Measurements from ENCODE around the gene ANKIB1. TPM values are rescaled to one million over a fixed set of nuclear protein-coding genes. Genes with fewer than 3 reads are reported as not detected.
"Not testable (repeated sequence)": the region's sequence is repeated elsewhere in the genome, so short reads cannot be mapped to it uniquely, and the experiment has no call there.

The ANKIB1 gene
- 17.7 and 25.2 TPM in 2 replicates for total RNA-seq

DNA sequence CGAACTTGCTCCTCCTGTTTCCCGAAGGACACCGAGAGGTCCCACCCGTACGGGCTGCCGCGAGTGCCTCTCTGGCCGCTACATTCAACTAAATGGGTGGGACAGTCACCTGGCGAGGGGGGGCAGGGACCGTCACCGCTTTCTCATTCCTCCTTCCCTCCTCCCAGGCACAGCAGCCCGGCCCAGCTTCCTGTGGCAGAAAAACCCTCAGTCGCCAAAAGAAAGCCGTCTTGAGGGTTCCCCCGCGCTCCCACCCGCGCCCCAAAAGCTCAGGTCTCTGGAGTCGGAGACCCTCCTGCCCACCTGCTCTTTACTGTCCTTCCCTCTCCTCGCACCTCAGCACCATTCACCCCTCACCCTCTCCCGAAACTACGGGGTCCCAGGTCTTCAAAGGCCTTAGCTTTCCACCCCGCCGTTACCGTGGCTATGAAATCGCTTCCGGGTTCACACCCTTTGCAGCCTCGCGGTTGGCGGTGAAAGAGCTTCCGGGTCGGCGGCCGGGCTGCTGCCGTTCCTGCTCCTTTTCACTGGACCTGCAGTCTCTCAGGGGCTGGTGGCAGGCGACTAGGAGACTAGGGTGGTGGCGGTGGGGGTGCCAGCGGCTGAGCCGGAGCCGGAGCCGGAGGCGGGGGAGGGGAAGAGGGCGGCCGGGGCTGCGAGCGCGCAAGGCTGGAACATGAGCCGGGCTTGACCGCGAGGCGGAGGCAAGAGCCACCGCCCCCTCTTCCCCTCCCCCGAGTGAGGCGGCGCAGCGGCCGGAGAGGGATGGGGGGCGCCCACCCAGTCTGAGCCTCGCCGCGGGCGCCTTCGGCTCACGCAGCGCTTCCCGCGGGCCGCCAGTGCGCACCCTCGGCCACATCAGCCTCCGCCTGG, at the start of gene ANKIB1, which contains the start of gene KRIT1:
Gene ANKIB1 (plus strand): TSS at position 488 of the 873 bp plus-strand sequence. CDS start 49,005 bp downstream, outside the sequence.
Gene KRIT1 (minus strand): TSS at position 428 of the 873 bp plus-strand sequence. CDS start 3,779 bp downstream, outside the sequence.
- DNase-seq (ENCODE audit: low read depth in 2 of 2) = peak; percentile 84 to 87

- no peak for DNase-seq (ENCODE audit: low read depth in 2 of 2)
Measured at GRCh38 chr7:92200791-92201190, 45.0 kb upstream of the ANKIB1 start.

GRCh38 chr7:92205987-92206386, 39.8 kb upstream of the ANKIB1 start:
- no peak for DNase-seq (ENCODE audit: low read depth in 2 of 2)

DNA sequence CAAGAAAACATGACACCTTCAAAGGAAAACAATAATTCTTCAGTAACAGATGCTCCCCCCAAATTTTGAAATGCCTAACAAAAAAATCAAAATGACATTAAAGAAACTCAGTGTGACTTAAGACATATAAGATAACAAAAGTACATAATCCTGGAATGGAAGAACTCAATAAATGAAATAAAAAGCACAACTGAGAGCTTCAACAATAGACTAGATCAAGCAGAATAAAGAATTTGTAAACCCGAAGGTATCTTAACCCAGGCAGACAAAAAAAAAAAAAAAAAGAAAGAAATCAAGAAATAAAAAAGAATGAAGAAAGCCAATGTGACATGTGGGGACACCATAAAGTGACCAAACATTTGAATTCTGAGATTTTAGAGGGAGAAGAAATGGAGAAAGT, 39.1 kb upstream of the ANKIB1 start:
- no peak for DNase-seq (ENCODE audit: low read depth in 2 of 2)

DNA sequence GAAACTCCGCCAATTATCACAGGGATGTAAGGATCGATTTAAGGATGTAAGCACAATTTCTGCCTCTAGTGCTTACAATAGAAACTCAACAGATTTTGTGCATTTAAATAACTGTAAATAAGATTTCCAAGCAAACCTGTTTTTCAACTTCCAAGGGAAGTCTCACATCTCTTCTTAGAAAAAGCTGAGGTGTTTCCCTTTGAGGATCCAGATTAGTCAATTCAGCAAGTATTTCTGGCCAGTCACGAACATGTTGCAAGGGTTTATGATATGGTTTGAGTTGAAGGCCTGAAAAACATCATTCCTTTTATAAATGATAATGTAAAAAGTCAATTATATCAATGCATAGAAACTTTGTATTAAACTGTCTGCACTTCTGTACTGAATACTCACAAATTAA, 24.0 kb upstream of the ANKIB1 start:
- no peak for DNase-seq (ENCODE audit: low read depth in 2 of 2)

DNA sequence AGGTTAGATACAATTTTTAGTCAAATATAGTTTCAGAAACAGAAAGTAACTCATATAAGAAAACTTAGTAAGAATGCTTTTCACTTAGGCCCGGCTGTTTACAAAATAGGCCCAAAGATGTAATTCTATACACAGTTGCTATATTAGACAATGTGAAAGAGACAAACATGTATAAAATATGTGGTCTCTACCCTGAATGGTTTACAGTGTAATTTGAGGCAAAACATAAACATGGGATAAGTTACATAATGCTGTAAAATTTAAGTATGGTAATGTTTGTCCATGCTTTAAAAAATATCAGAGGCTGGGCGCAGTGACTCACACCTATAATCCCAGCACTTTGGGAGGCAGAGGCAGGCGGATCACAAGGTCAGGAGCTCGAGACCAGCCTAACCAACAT, 18.8 kb upstream of the ANKIB1 start:
- DNase-seq (ENCODE audit: low read depth in 2 of 2) = no peak

GRCh38 chr7:92228100-92228499, 17.7 kb upstream of the ANKIB1 start:
- no peak for DNase-seq (ENCODE audit: low read depth in 2 of 2)

DNA sequence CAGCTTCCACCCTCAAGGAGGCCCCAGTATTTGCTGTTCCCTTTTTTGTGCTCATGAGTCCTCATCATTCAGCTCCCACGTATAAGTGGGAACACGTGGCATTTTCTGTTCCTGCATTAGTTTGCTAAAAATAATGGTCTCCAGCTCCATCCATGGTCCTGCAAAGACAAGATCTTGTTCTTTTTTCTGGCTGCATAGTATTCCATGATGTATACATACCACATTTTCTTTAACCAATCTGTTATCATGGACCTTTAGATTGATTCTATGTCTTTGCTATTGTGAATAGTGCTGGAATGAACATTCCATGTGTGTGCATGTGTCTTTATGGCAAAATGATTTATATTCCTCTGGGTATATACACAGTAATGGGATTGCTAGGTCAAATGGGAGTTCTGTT, 17.0 kb upstream of the ANKIB1 start:
- no peak for DNase-seq (ENCODE audit: low read depth in 2 of 2)

DNA sequence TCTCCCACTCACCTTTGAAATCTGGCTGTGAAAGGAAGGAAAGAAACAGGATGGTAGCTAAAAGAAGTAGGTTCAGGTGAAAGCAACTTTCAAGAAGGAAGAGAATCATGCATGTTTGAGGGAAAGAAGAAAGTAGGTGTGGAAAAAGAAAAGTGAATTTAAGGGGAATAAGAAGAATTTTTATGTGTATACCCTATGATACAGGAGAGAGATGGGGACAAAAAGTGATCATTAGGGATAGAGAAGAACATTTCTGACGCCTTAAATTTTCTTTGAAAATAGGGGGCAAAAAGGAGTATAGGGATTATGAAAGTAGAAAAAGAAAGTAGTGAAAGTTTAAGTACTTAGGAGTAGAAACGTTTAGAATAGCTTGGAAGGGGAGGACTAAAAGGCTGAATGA, 15.2 kb upstream of the ANKIB1 start:
- no peak for DNase-seq (ENCODE audit: low read depth in 2 of 2)

- DNase-seq (ENCODE audit: low read depth in 2 of 2) = no peak
Measured at GRCh38 chr7:92242972-92243371, 2.8 kb upstream of the ANKIB1 start.

- DNase-seq (ENCODE audit: low read depth in 2 of 2) = peak; percentile 4 to 66
Measured at GRCh38 chr7:92244808-92245486, 827 bp upstream of the ANKIB1 start.

DNA sequence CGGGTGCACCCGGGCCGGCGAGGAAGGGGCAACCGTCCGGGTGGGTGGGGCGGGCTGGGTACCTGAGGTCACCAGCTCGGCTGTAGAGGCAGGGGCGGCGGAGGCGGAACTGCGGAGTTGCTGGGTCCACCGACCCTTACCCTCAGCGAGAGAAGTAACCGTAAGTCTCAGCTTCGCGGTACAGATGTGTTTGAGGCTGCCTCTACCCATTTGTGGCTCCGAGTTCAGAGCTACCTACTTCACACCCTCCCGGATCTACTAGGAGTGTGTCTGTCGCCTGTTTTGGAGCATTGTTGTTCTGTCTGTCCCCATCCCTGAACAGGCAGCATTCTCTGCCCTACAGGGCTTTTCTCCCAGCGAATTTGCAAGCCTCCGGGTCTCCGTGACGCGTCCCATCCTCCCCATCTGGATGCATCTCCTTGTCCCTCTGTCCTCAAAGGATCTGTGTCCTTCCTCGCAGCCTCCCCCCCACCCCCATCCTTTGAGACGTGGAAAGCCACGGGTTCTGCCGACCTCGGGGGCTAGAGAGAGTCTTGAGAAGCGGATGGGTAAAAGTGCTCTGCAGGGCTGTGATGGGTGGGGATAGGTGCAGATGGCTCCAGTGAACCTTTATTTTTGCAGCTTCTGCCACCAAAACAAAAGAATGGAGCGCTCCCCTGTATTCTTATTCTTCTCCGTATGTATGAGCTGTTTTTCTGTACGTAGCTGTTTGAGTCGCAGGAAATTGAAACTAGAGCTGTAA, 757 bp downstream of the ANKIB1 start:
- peak; percentile 19 to 30 for DNase-seq (ENCODE audit: low read depth in 2 of 2)

- no peak for DNase-seq (ENCODE audit: low read depth in 2 of 2)
Measured at GRCh38 chr7:92250603-92251002, 4.8 kb downstream of the ANKIB1 start.

DNA sequence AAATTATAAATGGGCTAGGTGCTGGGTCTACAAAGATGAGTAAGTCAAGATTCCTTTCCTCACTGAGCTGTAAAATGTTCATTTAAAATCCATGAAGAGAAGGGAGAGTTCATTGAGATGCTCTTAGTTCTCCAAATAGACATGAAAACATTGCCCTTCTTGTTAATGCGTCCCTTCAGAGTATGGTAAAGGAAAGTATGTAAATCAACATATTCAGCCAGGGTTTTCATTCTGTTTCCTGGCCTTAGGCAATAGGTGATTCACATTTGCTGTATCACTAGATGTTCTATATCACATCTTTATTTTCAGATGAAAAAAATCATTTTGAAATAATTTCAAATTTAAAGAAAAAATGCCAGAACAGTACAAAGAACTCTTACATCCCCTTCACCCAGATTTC, 5.4 kb downstream of the ANKIB1 start:
- DNase-seq (ENCODE audit: low read depth in 2 of 2) = no peak

DNA sequence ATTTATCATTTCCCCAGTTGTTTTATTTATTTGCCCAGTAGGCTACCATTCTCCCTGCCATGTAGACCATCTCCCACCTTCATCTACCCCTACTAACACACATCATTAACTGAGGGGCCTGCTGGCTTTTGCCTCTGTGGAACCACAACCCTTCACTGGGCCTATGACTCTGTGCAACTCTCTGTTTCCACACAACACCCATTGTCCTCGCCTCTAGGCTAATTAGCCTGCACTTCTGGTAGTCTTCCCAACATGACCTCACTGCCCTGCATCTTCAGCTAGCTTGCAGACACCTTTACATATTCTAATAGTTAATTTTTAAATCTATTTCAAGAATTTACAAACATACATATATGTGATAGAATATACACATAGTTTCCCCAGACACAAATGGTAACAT, 7.5 kb downstream of the ANKIB1 start:
- no peak for DNase-seq (ENCODE audit: low read depth in 2 of 2)

DNA sequence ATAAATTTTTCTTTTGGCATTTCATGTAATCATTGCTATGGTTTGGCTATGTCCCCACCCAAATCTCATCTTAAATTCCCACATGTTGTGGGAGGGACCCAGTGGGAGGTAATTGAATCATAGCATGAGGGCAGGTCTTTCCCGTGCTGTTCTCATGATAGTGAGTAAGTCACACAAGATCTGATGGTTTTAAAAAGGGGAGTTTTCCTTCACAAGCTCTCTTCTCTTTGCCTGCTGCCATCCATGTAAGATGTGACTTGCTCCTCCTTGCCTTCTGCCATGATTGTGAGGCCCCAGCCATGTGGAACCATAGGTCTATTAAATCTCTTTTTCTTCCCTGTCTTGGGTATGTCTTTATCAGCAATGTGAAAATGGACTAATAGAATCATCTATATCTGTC, 9.0 kb downstream of the ANKIB1 start:
- DNase-seq (ENCODE audit: low read depth in 2 of 2) = not testable (repeated sequence)

DNA sequence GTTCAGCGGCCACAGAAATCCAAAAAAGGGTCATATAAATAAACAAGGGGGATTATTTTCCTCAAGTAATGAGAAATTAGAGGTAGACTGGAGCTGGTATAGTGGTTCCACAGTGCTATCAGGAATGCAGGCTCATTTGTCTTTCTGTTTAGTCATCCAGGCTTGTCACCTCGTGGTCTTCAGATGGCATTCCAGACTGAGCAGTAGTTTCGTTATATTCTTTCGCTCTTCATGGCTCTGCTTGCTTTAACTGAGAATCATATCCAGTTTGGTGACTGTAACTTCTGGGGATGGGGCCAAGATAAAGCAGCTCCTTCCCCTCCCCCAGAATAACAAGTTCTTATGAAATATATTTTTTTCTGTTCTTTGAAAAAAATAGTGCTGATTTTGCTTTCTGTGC, 9.5 kb downstream of the ANKIB1 start:
- peak in 1 of 2 donors; percentile 74 for DNase-seq (ENCODE audit: low read depth in 2 of 2)

- DNase-seq (ENCODE audit: low read depth in 2 of 2) = no peak
Measured at GRCh38 chr7:92259062-92259461, 13.3 kb downstream of the ANKIB1 start.

DNA sequence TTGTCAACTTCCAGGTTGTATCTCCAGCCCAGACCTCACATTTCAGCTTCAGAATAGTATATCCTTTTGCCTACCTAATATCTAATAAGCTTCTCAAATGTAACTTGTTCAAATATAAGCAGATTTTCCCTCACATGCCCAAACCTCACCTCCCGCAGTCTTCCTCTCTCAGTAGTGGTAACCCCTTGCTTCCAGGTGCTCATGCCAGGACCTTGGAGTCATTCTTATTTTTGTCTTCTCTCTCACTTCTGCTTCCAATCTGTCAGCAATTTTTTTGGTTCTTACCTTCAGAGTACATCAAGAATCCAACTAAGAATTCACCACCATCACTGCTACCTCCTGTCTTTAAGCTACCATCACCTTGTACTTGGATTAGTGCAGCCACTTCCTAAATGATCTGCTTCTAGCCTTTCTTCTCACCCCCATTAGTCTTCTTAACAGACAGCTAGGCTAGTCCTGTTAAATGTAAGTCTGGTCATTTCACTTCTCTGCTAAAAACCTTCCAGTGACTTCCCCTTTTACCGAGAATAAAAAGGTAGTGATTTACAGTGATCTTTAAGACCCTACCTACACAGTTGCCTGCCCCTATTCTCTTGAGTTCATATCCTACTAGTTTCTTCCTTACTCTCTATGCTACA, 14.0 kb downstream of the ANKIB1 start:
- no peak for DNase-seq (ENCODE audit: low read depth in 2 of 2)

DNA sequence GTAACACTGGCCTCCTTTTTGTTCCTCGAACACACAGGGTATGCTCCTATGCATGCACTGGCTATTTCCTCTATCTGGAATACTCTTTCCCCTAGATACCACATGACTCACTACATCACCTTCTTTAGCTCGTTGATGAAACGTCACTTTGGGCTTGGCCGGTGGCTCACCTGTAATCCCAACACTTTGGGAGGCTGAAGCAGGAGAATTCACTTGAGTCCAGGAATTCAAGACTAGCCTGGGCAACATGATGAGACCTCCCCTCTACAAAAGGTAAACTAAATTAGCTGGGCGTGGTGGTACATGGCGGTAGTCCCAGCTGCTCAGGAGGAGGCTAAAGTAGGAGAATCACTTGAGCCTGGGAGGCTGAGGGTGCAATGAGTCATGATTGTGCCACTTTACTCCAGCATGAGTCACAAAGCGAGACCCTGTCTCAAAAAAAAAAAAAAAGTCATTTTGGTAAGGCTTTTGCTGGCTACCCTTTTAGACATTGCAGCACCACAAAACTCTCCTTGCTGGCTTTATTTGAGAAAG, 14.5 kb downstream of the ANKIB1 start:
- no peak for DNase-seq (ENCODE audit: low read depth in 2 of 2)

All from lung microvascular endothelial cell (primary cell).